H1 (cell line): ENCODE results near the gene WBP1. TPM values are rescaled to one million over a fixed set of nuclear protein-coding genes. Genes with fewer than 3 reads are reported as not detected.

Experiments used
- ATF2 ChIP-seq: IDR thresholded peaks from 2 replicates; pipeline ENCODE4 v1.6.1; 2012; ENCODE audit warnings: low read length, inconsistent platforms
- BACH1 ChIP-seq: IDR thresholded peaks from 2 replicates; pipeline ENCODE4 v1.6.1; 2012; ENCODE audit warnings: low read length, improper control_type of control experiment
- BRCA1 ChIP-seq: IDR thresholded peaks from 2 replicates; pipeline ENCODE4 v1.6.1; 2012; ENCODE audit warnings: low read depth, low read length, improper control_type of control experiment
- CBX8 ChIP-seq: fragments of 300-800, 300-1000 bp; sonication (generic); IDR thresholded peaks from 2 replicates; pipeline ENCODE4 v1.7.1; 2016; ENCODE audit warnings: low read depth, low read length, borderline replicate concordance
- GTF2F1 ChIP-seq: IDR thresholded peaks from 2 replicates; pipeline ENCODE4 v1.6.1; 2012; ENCODE audit warnings: low read depth, low read length, improper control_type of control experiment, borderline replicate concordance
- RFX5 ChIP-seq: IDR thresholded peaks from 2 replicates; pipeline ENCODE4 v1.6.1; 2011; ENCODE audit warnings: low read depth, low read length, improper control_type of control experiment, borderline replicate concordance
- SIX5 ChIP-seq: IDR thresholded peaks from 2 replicates; pipeline ENCODE4 v1.6.1; 2011; ENCODE audit warnings: mild to moderate bottlenecking, low read depth, low read length
- polyA plus RNA-seq, 7 experiments: library from polyadenylated mRNA; depleted of rRNA in 3 of 7; stranded (reverse) in 5 of 7; unstranded in 2 of 7; fragments of >200 nt in 5 of 7; fragments of 200-250 nt in 2 of 7; gene quantifications; 1 replicate in 5 of 7; 2 replicates in 1 of 7; 4 replicates in 1 of 7; pipeline versions ENCODE4 v1.2.1 to v1.2.3, GENCODE V29; 2011 to 2013; ENCODE audit warnings: missing spikeins in 2 of 7, mixed read lengths in 2 of 7
- total RNA-seq: library from RNA; stranded (reverse); fragmentation: NEBNext Ultra II Directional; extraction: Animal tissue kit (Norgen Biotek cat#: 25700); gene quantifications from 2 replicates; pipeline ENCODE4 v1.2.1, GENCODE V29; 2021

Gene WBP1
- total and polyA plus RNA-seq, 2 of the 8 experiments (the other 6 are each of a cell fraction or from before 2014, with no cell fraction given) = 57.2 to 190 TPM

DNA sequence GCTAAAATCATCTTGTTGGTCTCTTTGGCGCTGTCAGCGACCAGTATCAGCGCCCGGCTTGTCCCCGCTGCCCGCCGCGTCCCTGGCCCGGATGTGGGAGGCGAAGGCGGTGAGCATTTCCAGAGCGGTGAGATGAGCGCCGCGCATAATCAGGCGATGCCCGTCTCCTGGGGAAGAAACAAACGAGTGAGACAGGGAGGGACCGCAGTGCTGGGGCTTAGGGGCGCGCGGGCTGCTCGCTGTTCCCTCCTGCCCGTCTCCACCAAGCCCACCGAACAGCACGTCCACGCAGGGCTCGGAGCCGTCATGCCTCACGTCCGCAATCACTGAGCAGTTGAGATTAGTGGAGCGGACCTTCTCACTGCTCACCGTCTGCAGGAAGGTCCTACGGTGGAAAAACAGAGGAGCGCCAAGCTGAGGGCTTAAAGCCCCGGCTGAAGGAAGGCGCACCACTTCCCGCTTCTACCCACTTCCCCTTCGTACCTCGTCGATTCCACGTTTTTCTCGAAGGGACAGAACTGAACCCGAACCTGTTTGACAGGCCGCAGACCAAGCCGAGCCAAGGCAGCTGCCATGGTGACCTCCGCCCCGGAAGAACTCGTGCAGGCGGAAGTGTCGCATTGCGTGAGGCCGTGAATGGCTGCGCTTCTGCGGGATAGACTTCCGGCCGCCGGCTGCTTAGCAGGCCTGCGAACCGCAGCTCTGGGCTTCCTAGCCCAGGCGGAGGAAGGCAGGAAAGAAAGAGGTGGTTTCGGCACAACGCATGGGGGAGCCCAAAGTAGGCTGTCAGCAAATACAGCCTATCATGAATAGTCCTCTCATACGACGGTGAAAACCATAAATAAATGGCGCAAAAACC, 14.1 kb downstream of the WBP1 start, which contains the start of gene MRPL53 (continued):
- TF ChIP-seq CBX8 = no peak
- TF ChIP-seq ATF2 = peak; percentile 65; the same call in 1 of the 2 replicates
- TF ChIP-seq RFX5 = no peak
- no peak; the same call in 1 of the 2 replicates for TF ChIP-seq BACH1
- no peak for TF ChIP-seq SIX5
- TF ChIP-seq GTF2F1 = peak; percentile 72; the same call in 1 of the 2 replicates
- TF ChIP-seq BRCA1 = no peak
